ENCODE results near the gene ATP8A2. TPM values are rescaled to one million over a fixed set of nuclear protein-coding genes. Genes with fewer than 3 reads are reported as not detected.

Gene ATP8A2
- total and polyA plus RNA-seq, 4 donors: 0.01 to 0.08 (median 0.05) TPM; not detected in 1

- Histone ChIP-seq H3K36me3 (ENCODE audit: control insufficient read depth in 4 of 4, insufficient read depth in 3 of 4, low read depth in 1 of 4, low read length in 3 of 4) (no peaks in the 10 kb centered on the region), H3K4me3 (ENCODE audit: low read depth in 1 of 3, low read length in 3 of 3) (no peak overlapping the region), H3K9me3 (ENCODE audit: control insufficient read depth in 4 of 4, low read length in 3 of 4) (no peaks in the 10 kb centered on the region), H3K27me3 (ENCODE audit: control insufficient read depth in 4 of 4, insufficient read depth in 4 of 4, low read length in 3 of 4) (peaks cover 0 to 9% (median 0%) of the 10 kb centered on the region in 4 donors), H3K9ac (ENCODE audit: low read depth in 1 of 2, low read length in 2 of 2) (no peak overlapping the region), H3K4me1 (ENCODE audit: control insufficient read depth in 4 of 4, insufficient read depth in 4 of 4, low read length in 3 of 4) (no peaks in the 10 kb centered on the region), H3K27ac (ENCODE audit: low read depth in 1 of 2, low read length in 2 of 2) (no peak overlapping the region)
- DNase-seq (ENCODE audit: low spot score): no peak
- 74% methylated on average over 3 of the region's 3 CpGs for WGBS
- TF ChIP-seq ZBTB33 (IDR thresholded peaks at IDR 0.05) (no peak), HNF4A (conservative IDR thresholded peaks at IDR 0.05) (no peak), SP1 (IDR thresholded peaks at IDR 0.05) (no peak), YY1 (IDR thresholded peaks at IDR 0.05) (no peak), CTCF (IDR thresholded peaks at IDR 0.05; ENCODE audit: low read depth, low read length, missing input control) (no peak)
These were observed 431.9 kb downstream of the ATP8A2 start for GRCh38 chr13:25803641-25804040.

- WGBS: 72% methylated on average over 4 of the region's 4 CpGs
- no peaks in the 10 kb centered on the region for H3K4me1 ChIP-seq (ENCODE audit: control insufficient read depth in 4 of 4, insufficient read depth in 4 of 4, low read length in 3 of 4)
These were observed 434.6 kb downstream of the ATP8A2 start for GRCh38 chr13:25806264-25806974.

More at GRCh38 chr13:25806264-25806974, 434.6 kb downstream of the ATP8A2 start:
- Histone ChIP-seq H3K9ac (ENCODE audit: low read depth in 1 of 2, low read length in 2 of 2) (no peak overlapping the region), H3K27ac (ENCODE audit: low read depth in 1 of 2, low read length in 2 of 2) (no peak overlapping the region), H3K4me3 (ENCODE audit: low read depth in 1 of 3, low read length in 3 of 3) (no peak overlapping the region), H3K36me3 (ENCODE audit: control insufficient read depth in 4 of 4, insufficient read depth in 3 of 4, low read depth in 1 of 4, low read length in 3 of 4) (no peaks in the 10 kb centered on the region), H3K27me3 (ENCODE audit: control insufficient read depth in 4 of 4, insufficient read depth in 4 of 4, low read length in 3 of 4) (peaks cover 0 to 9% (median 0%) of the 10 kb centered on the region in 4 donors), H3K9me3 (ENCODE audit: control insufficient read depth in 4 of 4, low read length in 3 of 4) (peaks cover 0 to under 1% (median 0%) of the 10 kb centered on the region in 4 donors)
- TF ChIP-seq JUND (IDR thresholded peaks at IDR 0.05): no peak
- no peak for TF ChIP-seq TAF1 (conservative IDR thresholded peaks at IDR 0.05)
- no peak for TF ChIP-seq SP1 (IDR thresholded peaks at IDR 0.05)
- TF ChIP-seq FOXA1 (IDR thresholded peaks at IDR 0.05): no peak
- TF ChIP-seq HNF4G (IDR thresholded peaks at IDR 0.05): no peak
- TF ChIP-seq NR2F2 (IDR thresholded peaks at IDR 0.05): no peak
- TF ChIP-seq YY1 (IDR thresholded peaks at IDR 0.05): no peak
- no peak for TF ChIP-seq HNF4A (conservative IDR thresholded peaks at IDR 0.05)
- TF ChIP-seq REST (IDR thresholded peaks at IDR 0.05): no peak
- no peak for TF ChIP-seq GABPA (IDR thresholded peaks at IDR 0.05 in 1 of 2, conservative IDR thresholded peaks at IDR 0.05 in 1 of 2)
- no peak for TF ChIP-seq ZBTB33 (IDR thresholded peaks at IDR 0.05)
- TF ChIP-seq EGR1 (IDR thresholded peaks at IDR 0.05; ENCODE audit: low read depth in 2 of 2): no peak
- TF ChIP-seq CTCF (IDR thresholded peaks at IDR 0.05; ENCODE audit: low read depth, low read length, missing input control): no peak
- TF ChIP-seq FOXA2 (IDR thresholded peaks at IDR 0.05): no peak
- TF ChIP-seq RXRA (IDR thresholded peaks at IDR 0.05): no peak
- no peak for TF ChIP-seq RAD21 (IDR thresholded peaks at IDR 0.05)
- TF ChIP-seq ATF3 (IDR thresholded peaks at IDR 0.05): no peak
- no peak for DNase-seq (ENCODE audit: low spot score)

All from liver (tissue), 9 donors.